Stimulated activated CD8-positive, alpha-beta memory T cell treated with anti-CD3 and anti-CD28 coated beads, Interleukin-4, amount 100 ng/mL, for 48 hours (primary cell): Measurements from ENCODE around the gene PSG6.
"Not testable (repeated sequence)": the region's sequence is repeated elsewhere in the genome, so short reads cannot be mapped to it uniquely, and the experiment has no call there.

Source experiments
- DNase-seq: peaks from one replicate; pipeline ENCODE4 v3.0.0-alpha.2; 2020

PSG6 gene

GRCh38 chr19:42917634-42918033, at the start of gene PSG6:
Gene PSG6, minus strand, starts transcription at chr19:42917894. Its CDS starts 102 bp downstream, at chr19:42917792.
- not testable (repeated sequence) for DNase-seq

GRCh38 chr19:42965176-42965575, 47.5 kb upstream of the PSG6 start:
- DNase-seq, result no peak

- DNase-seq, result no peak
Measured at GRCh38 chr19:42961119-42961518, 43.4 kb upstream of the PSG6 start.

GRCh38 chr19:42952126-42952525, 34.4 kb upstream of the PSG6 start:
- not testable (repeated sequence) for DNase-seq

GRCh38 chr19:42951476-42951875, 33.8 kb upstream of the PSG6 start:
- DNase-seq, result not testable (repeated sequence)

- no peak for DNase-seq
Measured at GRCh38 chr19:42942187-42942789, 24.6 kb upstream of the PSG6 start.

GRCh38 chr19:42937107-42937506, 19.4 kb upstream of the PSG6 start, which contains the start of gene PSG7:
Gene PSG7, minus strand, starts transcription at chr19:42937207. Its CDS starts 131 bp downstream, at chr19:42937076.
- DNase-seq, result not testable (repeated sequence)

- DNase-seq, result not testable (repeated sequence)
Measured at GRCh38 chr19:42934726-42935125, 17.0 kb upstream of the PSG6 start.

GRCh38 chr19:42934183-42934582, 16.5 kb upstream of the PSG6 start:
- not testable (repeated sequence) for DNase-seq

GRCh38 chr19:42933412-42933811, 15.7 kb upstream of the PSG6 start:
- not testable (repeated sequence) for DNase-seq

GRCh38 chr19:42932485-42933101, 14.9 kb upstream of the PSG6 start:
- not testable (repeated sequence) for DNase-seq

- peak; percentile 73 for DNase-seq
Measured at GRCh38 chr19:42930214-42930613, 12.5 kb upstream of the PSG6 start.

GRCh38 chr19:42928896-42929295, 11.2 kb upstream of the PSG6 start:
- DNase-seq, result no peak

GRCh38 chr19:42926781-42927180, 9.1 kb upstream of the PSG6 start:
- DNase-seq, result no peak

GRCh38 chr19:42923106-42923505, 5.4 kb upstream of the PSG6 start:
- DNase-seq, result peak; percentile 62

- DNase-seq, result not testable (repeated sequence)
Measured at GRCh38 chr19:42920971-42921370, 3.3 kb upstream of the PSG6 start.

- DNase-seq, result no peak
Measured at GRCh38 chr19:42919757-42920079, 2.0 kb upstream of the PSG6 start.

GRCh38 chr19:42919070-42919756, 1.5 kb upstream of the PSG6 start:
- not testable (repeated sequence) for DNase-seq

GRCh38 chr19:42918377-42919069, 829 bp upstream of the PSG6 start:
- not testable (repeated sequence) for DNase-seq

GRCh38 chr19:42916931-42917330, 763 bp downstream of the PSG6 start:
- not testable (repeated sequence) for DNase-seq

GRCh38 chr19:42913516-42913915, 4.2 kb downstream of the PSG6 start:
- not testable (repeated sequence) for DNase-seq

- not testable (repeated sequence) for DNase-seq
Measured at GRCh38 chr19:42912941-42913340, 4.8 kb downstream of the PSG6 start.

GRCh38 chr19:42911731-42912130, 6.0 kb downstream of the PSG6 start:
- not testable (repeated sequence) for DNase-seq
